ENCODE data around the gene CD22.

DNA sequence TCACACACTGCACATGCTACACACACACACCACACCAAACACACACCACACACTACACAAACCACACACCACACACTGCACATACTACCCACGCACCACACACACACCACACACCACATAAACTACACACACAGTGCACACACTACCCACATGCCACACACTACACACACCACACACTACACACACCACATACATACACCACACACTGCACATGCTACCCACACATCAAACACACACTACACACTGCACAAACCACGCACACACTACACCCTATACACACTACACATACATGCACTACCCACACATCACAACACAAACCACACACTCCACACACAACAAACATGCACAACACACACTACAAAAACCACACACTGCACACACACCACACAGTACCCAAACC lies 31.1 kb upstream of the CD22 start:
- TF ChIP-seq, protein P1, sequence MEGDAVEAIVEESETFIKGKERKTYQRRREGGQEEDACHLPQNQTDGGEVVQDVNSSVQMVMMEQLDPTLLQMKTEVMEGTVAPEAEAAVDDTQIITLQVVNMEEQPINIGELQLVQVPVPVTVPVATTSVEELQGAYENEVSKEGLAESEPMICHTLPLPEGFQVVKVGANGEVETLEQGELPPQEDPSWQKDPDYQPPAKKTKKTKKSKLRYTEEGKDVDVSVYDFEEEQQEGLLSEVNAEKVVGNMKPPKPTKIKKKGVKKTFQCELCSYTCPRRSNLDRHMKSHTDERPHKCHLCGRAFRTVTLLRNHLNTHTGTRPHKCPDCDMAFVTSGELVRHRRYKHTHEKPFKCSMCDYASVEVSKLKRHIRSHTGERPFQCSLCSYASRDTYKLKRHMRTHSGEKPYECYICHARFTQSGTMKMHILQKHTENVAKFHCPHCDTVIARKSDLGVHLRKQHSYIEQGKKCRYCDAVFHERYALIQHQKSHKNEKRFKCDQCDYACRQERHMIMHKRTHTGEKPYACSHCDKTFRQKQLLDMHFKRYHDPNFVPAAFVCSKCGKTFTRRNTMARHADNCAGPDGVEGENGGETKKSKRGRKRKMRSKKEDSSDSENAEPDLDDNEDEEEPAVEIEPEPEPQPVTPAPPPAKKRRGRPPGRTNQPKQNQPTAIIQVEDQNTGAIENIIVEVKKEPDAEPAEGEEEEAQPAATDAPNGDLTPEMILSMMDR (IDR thresholded peaks at IDR 0.05) = no peak
- TF ChIP-seq POLR2AphosphoS5 (IDR thresholded peaks at IDR 0.05) (no peak), POLR2A (IDR thresholded peaks at IDR 0.05) (no peak), EP300 (IDR thresholded peaks at IDR 0.05) (no peak)
